Measurements from ENCODE around the gene RBM26.

Gene RBM26

GRCh38 chr13:79271616-79272015, 134.4 kb downstream of the RBM26 start:
- DNase-seq: no peak

GRCh38 chr13:79270859-79271258, 135.2 kb downstream of the RBM26 start:
- DNase-seq: no peak
